ENCODE measurements around the gene ZNF708.
"Not testable (repeated sequence)": the region's sequence is repeated elsewhere in the genome, so short reads cannot be mapped to it uniquely, and the experiment has no call there.

ZNF708 gene

DNA sequence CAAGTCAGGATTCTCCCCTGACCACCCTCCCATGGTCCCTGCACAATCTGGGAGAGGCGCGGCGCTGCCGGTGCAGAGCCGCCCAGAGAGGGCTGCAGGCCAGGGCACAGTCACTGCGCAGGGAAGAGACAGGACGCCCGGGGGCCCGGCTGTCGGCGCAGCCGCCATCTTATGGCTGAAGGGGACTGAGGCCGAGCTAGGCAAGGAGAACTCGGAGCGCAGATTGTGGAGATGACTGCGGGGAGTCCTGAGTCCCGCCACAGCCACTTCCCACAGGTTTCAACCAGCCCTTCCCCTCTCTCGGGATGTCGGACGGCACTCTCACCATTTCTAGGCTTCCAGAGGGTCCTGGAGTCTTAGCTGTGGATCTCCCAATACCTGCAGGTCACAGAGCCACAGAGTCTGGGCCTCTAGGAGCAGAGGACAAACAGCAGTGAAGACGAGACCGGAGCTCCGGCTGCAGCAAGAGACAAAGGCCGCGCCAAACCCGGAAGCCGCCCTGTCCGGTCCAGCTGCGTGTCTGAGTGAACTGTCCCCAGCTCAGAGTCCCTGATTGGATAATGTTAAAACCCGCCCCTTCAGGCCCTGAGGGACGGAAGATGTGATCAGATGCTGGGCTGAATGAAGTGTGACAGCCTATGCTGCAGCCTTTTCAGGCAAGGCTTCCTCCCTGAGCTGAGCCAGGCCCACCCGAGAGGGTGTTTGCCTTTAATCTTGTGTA, at the start of gene ZNF708:
TSS of gene ZNF708 (minus strand) at position 526 of the 721 bp plus-strand sequence. CDS start at position 328, 198 bp downstream.
- peak; percentile 69 to 97 (median 90) for DNase-seq

DNA sequence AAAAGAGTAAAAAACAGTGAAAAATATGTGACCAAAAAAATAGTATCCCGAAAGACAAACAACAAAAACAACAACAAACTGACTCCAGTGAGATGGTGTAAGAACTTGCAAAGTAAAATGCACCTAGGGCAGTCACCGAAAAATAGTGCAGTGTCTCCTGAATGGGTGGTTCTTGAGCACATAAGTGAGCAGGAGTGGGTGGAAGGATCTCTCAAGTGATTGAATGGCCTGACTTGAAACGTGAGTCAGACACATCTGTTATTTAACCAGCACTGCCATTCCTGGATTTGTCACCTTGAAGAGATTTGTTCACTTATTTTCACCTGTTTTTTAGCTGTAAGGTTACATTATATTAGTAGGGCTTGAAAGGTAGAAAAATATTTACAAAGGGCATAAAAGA, 33.1 kb upstream of the ZNF708 start:
- DNase-seq: no peak

DNA sequence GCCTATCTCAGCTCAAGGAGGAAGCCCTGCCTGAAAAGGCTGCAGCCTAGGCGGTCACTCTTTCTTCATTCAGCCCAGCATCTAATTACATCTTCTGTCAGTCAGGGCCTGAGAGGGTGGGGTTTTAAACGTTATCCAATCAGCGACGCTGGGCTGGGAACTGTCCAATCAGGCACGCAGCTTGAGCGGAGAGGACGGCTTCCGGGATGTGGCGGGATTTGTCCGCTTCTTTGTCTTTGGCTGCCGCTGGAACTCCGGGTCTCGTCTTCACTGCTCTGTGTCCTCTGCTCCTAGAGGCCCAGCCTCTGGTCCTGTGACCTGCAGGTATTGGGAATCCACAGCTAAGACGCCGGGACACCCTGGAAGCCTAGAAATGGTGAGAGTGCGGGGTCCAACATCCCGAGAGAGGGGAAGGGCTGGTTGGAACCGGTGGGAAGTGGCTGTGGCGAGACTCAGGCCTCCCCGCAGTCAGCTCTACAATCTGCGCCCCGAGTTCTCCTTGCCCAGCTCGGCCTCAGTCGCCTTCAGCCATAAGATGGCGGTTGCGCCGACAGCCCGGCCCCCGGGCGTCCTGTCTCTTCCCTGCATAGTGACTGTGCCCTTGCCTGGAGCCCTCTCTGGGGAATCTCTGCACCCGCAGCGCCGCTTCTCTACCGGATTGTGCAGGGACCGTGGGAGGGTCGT, 29.7 kb upstream of the ZNF708 start, which contains the start of gene ZNF738:
TSS of gene ZNF738 (plus strand) at position 233 of the 684 bp plus-strand sequence. CDS start at position 374, 141 bp downstream.
- peak; percentile 90 to 98 (median 91) for DNase-seq

DNA sequence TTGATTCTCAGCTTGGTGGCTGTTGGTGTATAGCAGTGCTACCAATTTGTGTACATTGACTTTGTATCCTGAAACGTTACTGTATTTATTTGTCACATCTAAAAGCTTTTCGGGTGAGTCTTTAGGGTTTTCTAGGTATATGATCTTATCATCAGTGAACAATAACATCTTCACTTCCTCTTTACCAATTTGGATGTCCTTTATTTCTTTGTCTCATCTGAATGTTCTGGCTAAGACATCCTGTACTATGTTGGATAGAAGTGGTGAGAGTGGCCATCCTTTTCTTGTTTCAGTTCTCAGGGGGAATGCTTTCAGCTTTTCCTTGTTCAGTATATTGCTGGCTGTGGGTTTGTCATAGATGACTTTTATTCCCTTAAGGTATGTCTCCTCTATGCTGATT, 23.6 kb upstream of the ZNF708 start:
- DNase-seq: no peak

DNA sequence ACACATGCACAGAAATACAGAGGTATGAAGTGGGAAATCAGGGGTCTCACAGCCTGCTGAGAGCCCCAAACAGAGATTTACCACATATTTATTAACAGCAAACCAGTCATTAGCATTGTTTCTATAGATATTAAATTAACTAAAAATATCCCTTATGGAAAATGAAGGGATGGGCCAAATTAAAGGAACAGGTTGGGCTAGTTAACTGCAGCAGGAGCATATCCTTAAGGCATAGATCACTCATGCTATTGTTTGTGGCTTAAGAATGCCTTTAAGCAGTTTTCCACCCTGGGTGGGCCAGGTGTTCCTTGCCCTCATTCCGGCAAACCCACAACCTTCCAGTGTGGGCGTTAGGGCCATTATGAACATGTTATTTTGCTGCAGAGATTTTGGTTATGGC, 15.6 kb upstream of the ZNF708 start:
- DNase-seq: not testable (repeated sequence)

DNA sequence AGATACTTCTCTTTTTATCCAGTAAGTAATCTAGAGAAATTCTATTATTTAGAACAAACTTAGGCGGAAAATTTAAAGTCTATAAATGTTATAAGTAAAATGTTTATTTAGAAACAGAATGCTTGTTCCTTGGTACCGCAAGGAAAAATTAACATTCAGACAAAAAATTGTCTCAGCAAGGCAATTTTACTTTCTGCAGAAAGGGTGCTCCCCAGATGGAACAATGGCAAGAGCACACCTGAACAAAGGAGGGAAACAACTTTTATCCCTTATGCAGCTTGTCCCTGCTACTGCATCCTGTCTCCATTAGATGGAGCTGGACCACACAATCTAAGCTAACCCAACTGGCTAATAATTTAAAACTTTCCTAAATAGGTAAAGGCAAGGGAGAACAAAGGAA, 6.5 kb upstream of the ZNF708 start:
- no peak for DNase-seq

- DNase-seq: peak in 2 of 3 experiments; percentile 65 to 85
Observed at GRCh38 chr19:21328406-21328805, 804 bp downstream of the ZNF708 start.

DNA sequence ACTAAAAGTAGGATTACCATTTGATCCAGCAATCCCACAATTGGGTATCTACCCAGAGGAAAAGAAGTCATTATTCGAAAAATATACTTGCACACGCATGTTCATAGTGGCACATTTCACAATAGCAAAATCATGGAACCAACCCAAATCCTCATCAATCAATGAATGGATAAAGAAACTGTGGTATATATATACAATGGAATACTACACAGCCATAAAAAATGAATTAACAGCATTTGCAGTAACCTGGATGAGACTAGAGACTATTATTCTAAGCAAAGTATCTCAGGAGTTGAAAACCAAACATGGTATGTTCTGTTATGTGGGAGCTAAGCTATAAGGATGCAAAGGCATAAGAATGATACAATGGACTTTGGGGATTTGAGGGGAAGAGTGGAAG, 3.0 kb downstream of the ZNF708 start:
- DNase-seq: no peak

- DNase-seq: no peak
Observed at GRCh38 chr19:21323000-21323399, 6.2 kb downstream of the ZNF708 start.

- DNase-seq: no peak
Observed at GRCh38 chr19:21322528-21322927, 6.7 kb downstream of the ZNF708 start.

DNA sequence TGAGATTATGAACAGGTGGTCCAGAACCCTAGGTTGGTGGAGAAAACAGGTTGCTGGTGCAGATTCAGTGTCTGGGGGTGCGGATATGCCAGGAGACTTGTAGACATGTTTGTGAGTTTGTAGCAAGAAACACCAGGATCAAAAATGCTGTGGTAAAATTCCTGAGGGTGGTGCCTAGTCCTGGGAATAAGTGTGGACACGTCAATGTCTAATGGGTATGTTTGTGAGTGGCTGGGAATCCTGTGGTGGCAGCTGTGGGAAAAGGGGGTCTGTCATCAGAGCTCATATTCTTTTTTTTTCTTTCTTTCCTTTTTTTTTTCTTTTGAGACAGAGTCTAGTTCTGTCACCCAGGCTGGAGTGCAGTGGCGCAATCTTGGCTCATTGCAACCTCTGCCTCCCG, 7.2 kb downstream of the ZNF708 start:
- DNase-seq: no peak

DNA sequence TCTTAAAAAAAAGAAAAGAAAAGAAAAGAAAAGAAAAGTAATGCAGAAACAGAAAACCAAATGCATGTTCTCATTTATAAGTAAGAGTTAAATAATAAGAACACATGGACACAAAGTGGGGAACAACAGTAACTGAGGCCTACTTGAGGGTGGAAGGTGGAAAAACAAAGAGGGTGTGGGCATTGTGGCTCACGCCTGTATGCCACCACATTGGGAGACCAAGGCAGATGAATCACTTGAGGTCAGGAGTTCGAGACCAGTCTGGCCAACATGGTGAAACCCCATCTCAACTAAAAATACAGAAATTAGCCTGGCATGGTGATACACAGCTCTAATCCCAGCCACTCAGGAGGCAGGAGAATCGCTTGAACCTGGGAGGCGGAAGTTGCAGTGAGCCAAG, 8.1 kb downstream of the ZNF708 start:
- DNase-seq: no peak

- DNase-seq: peak in 1 of 3 experiments; percentile 9
Observed at GRCh38 chr19:21317821-21318220, 11.4 kb downstream of the ZNF708 start.

GRCh38 chr19:21314676-21315075, 14.5 kb downstream of the ZNF708 start:
- no peak for DNase-seq

DNA sequence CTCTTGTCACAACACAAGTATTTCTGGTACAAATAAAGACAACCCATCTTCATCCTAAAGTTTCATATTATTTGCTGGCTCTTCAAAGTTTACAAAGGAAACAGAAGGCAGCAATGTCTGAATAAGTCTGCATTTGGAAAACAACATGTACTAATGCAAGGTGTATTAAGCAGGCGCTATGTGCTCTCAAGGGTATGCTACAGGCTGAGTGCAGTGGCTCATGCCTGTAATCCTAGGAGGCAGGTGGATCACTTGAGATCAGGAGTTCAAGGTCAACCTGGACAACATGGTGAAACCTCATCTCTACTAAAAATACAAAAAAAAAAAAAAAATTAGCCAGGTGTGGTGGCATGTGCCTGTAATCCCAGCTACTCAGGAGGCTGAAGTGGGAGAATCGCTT, 16.4 kb downstream of the ZNF708 start:
- not testable (repeated sequence) for DNase-seq

- DNase-seq: no peak
Observed at GRCh38 chr19:21308773-21309172, 20.4 kb downstream of the ZNF708 start.

DNA sequence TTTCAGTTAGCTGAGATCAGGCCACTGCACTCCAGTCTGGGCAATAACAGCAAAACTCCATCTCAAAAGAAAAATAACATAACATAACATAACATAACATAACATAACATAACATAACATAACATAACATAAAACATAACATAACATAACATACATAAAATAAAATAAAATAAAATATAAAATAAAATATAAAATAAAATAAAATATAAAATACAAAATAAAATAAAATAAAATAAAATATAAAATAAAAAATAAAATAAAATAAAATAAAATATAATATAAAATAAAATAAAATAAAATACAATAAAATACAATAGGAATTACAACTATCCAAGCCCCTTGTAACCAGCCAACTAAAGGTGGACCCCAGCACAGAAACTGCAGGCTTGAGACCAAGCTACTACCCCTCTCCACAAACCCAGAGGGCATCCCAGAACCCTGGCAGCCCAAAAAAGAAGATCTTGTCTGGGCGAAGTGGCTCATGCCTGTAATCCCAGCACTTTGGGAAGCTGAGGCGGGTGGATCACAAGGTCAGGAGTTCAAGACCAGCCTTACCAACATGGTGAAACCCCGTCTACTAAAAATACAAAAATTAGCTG, 22.2 kb downstream of the ZNF708 start:
- not testable (repeated sequence) for DNase-seq

DNA sequence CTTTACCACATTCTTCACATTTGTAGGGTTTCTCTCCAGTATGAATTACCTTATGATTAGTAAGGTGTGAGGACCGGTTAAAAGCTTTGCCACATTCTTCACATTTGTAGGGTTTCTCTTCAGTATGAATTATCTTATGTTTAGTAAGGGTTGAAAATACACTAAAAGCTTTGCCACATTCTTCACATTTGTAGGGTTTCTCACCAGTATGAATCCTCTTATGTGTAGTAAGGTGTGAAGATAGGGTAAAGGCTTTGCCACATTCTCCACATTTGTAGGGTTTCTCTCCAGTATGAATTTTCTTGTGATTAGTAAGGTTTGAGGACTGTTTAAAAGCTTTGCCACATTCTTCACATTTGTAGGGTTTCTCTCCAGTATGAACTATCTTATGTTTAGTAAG, 35.4 kb downstream of the ZNF708 start:
- DNase-seq: not testable (repeated sequence)

GRCh38 chr19:21269813-21270212, 59.4 kb downstream of the ZNF708 start:
- DNase-seq: no peak

GRCh38 chr19:21264891-21265290, 64.3 kb downstream of the ZNF708 start:
- no peak for DNase-seq

- DNase-seq: no peak
Observed at GRCh38 chr19:21264416-21264815, 64.8 kb downstream of the ZNF708 start.

- not testable (repeated sequence) for DNase-seq
Observed at GRCh38 chr19:21260848-21261381, 68.3 kb downstream of the ZNF708 start.

GRCh38 chr19:21260164-21260847, 68.9 kb downstream of the ZNF708 start:
- DNase-seq: no peak

Data from NCI-H1417 (cell line).